SHP77 (cell line): Measurements from ENCODE around the gene TACR2.
A peak's percentile ranks its signal among the peaks of the same experiment; 100 is the strongest.

Source experiments
- DNase-seq, 2 experiments: peaks; one replicate each; lab custom pipeline; 2025; lab: John Stamatoyannopoulos, UW

The TACR2 gene

GRCh38 chr10:69416695-69417094, at the start of gene TACR2:
TSS of gene TACR2 (minus strand) at chr10:69416918. CDS start at chr10:69416323, 595 bp downstream.
- no peak for DNase-seq

GRCh38 chr10:69466158-69466490, 49.4 kb upstream of the TACR2 start:
- no peak for DNase-seq

DNA sequence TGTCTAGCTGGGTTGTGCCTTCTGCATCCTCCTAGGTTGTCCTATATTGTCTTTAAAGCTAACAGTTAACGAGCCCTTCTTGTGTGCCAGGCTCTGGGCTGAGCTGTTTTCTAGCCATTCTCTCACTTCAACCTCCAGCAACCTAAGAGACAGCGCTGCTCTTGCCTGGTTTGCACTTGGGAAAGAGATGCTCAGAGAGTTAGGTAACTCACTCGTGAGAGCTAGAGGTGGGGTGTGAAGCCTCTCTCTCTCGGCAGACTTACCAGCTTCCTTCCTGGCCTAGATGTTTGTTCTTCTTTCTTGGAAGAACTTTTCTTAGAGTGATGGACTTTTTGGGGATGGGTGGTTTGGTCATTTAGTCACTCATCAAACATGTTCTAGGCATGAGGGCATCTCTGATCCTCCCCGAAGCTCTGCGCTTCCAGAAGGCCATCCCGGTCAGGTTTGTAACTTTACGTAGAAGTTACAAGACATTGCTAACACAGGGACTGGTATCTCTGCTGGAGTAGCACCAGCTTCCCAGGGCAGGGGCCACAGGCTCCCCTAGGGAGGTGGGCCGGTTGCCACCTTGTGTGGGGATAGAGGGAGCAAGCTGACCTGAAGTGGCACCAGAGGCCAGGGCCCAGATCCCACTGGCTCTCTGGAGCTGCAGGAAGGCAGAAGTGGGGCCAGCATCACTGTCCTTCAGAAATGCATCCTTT, 48.9 kb upstream of the TACR2 start:
- DNase-seq: no peak

DNA sequence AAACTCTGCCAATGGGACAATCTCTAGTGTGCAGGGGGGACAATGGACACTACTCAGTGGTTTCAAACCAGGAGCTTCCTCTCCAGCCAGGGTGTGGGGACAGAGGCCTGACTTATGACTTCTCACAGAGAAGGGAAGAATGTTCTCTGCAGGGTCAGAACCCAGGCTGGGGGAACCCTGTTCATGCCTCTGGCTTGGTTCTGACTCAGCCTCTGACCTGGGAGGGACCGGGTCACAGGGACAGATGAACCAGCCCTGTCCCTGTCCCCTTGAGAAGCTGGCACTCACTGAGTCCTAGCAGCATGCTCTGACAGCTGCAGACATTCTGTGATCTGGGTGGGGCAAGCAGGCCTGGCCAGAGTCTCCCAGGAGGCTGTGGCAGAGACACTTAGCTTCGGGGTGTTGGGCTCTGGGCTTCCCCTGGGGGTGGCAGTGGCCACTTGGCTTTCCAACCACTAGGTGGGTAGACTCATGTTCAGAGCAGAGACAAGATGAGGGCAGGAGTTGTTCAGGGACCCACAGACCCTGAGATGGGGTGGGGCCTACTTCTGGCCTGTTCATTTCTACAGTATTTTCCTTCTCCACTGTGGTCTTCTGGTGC, 48.2 kb upstream of the TACR2 start:
- no peak for DNase-seq

DNA sequence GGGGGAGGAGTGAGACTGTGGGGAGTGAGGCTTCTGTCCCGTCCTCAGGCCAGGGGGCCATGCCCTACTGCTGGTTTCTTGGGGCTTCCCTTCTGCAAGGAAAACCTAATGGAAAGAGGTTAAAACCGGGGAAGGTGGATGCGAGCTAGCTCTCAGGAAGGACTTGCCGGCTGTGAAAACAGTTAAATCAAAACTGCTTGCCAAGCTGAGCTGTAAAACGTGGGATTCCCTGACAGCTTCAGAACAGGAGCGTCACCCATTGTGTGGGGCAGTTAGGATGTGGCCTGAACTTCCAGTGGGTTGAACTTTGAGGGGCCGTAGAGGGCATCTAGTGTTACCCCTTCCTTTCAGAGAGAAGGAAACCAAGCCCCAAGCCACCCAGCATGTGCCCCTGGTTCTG, 47.7 kb upstream of the TACR2 start:
- DNase-seq: no peak

DNA sequence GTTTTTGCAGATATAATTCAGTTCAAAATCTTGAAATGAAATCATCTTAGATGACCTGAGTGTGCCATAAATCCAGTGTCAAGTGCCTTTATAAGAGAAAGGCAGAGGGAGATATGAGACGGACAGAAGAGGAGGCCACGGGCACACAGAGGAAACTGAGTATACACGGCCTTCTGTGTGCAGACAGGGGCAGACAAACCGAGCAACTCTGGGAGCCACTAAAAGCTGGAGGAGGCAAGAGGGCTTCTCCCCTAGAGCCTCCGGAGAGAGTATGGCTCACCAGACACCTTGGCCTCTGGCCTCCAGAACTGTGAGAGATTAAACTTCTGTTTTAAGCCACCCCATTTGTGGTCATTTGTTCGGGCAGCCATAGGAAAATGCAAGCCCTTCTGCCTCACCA, 47.2 kb upstream of the TACR2 start:
- no peak for DNase-seq

DNA sequence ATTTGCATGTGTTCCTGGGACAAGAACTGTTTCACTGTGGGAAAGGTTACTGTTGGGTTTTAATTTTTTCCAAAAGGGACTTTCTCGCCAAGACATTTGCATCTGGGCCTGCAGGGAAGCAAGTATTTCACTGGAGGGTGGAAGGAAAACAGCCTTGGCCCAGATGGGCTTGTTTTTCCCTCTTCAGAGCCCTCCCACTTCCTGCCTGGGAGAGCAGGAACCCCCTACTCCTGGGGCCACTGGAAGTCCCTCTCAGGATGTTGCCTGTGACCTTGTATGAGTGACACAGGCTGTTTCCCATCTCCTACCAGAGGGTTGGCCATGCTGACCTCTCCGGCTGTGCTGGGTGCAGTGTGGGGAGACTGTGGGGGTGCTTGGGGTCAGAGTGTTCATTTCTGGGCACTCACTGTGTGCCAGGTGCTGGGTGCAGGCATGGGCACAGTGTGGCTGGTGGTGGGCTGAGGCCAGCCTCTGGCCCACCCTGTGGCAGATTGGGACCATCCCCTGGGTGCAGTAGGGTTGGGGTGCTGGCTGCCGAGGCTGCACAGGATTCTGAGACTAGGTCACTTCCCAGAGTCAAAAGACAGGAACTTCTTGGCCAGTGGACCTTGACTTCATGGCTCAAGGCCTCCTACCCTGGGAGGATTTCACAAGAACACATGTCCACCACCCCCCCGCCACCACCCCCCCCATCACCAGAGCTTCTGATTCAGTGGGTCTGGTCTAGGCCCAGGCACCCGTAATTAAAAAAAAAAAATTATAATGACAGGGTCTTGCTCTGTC, 44.7 kb upstream of the TACR2 start:
- no peak for DNase-seq

- no peak for DNase-seq
These were observed 44.0 kb upstream of the TACR2 start for GRCh38 chr10:69460576-69461242.

GRCh38 chr10:69459893-69460575, 43.3 kb upstream of the TACR2 start:
- DNase-seq: no peak

DNA sequence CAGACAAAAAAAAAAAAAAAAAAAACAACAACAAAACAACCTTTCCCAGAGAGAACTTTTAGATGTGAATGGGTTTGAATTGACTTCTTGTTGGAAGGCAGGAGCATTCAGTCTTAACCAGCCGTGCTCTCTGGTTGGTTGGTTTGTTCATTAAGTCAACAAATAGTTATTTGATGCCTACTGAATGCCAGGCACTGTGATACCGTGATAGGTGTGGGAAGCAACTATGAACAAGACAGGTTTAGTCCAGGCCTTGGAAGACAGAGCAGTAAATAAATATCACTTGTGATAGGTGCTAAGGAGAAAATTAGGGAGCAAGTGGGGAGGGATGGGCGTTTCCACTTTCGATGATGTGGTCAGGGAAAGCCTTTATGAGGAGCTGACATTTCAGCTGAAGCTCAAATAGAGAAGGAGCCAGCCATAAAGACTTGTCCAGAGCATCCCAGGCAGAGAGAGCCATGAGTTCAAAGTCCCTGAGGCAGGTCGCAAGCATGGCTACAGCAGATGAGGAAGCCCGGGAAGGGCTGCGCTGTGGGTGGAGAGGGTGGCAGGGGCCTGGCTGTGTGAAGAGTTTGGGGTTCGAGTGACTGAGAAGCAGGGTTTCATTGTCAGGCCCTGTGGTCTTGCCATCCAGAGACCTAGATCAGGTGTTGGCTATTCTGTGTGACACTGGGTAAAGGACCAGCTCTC, 42.5 kb upstream of the TACR2 start:
- no peak for DNase-seq

DNA sequence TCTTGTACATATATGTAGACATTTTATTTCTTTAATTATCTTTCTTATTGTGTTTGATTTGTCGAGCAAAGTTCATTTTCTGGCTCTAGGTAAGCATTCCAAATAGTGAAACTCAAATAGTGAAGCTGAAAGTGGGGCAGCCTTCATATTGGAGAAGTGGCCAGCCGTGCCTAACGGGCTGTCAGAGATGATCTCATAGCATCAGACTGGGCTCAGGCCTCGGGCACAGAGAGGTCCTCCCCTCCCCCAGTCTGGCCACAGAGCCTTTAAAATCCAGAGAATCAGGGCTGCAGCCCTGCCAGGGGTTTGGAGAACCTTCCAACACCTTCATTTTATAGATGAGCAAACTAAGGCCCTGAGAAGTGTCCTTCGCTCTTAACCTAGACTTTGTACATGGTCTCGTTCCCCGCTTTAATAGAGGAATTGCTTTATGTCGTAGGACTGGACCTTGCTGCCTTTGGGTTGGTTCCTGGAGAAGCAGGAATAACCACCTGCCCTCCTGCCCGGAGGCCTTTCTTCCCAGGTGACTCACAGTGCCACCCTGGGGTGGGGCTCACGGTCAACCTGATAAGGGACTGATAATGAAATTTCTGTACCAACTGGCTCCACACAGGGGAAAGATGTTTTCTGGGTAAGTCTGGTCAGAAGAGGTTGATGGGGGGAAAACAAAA, 41.8 kb upstream of the TACR2 start:
- no peak for DNase-seq

DNA sequence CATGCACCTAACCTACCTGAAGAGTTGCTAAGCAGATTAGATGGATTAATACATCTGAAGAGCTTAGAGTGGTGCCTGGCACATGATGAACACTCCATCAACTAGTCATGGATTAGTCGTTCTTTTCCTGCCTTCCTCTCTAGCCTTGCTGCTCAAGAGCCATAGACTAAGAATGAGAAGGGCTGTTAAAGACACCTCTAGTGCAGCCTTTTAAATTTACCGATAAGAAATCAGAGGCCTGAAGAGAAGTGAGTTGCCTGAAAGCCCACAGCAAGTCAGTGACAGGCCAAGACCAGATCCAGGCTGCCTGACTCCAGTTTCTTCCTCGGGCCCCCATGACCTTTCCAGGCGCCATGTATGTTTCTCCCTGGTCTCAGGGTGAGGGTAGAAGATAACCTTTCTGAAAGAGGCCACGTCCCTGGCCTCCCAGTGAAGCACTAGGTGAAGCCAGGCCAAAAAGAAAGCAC, 41.1 kb upstream of the TACR2 start:
- no peak for DNase-seq

- DNase-seq: no peak
These were observed 40.4 kb upstream of the TACR2 start for GRCh38 chr10:69456880-69457693.

DNA sequence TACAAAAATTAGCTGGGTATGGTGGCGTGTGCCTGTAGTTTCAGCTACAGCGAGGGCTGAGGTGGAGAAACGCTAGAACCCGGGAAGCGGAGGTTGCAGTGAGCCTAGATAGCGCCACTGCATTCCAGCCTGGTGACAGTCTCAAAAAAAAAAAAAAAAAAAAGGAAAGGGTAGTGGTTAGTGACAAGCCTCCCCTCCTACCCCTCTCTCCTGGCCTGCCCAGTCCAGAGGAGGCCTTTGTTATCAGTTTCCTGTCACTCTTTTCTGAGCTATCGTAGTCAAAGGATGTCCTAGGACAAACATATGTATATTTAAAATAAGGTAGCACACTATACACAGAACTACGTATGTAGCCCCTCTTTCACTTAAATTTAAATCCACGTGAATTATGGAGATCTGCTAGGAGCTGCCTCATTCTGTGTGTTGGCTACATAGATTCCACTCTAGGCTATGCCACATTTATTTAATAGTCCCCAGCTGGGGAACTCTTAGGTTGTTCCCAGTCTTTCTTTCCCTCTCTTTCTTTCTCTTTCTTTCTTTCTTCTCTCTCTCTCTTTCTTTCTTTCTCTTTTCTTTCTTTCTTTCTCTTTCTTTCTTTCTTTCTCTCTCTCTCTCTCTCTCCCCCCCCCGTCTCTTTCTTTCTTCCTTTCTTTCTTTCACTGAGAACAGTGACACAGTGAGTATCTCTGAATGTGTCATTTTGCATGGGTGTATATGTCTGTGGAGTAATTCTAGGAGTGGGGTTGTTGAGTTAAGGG, 38.5 kb upstream of the TACR2 start:
- DNase-seq: no peak

- DNase-seq: no peak
These were observed 37.1 kb upstream of the TACR2 start for GRCh38 chr10:69453795-69454194.

DNA sequence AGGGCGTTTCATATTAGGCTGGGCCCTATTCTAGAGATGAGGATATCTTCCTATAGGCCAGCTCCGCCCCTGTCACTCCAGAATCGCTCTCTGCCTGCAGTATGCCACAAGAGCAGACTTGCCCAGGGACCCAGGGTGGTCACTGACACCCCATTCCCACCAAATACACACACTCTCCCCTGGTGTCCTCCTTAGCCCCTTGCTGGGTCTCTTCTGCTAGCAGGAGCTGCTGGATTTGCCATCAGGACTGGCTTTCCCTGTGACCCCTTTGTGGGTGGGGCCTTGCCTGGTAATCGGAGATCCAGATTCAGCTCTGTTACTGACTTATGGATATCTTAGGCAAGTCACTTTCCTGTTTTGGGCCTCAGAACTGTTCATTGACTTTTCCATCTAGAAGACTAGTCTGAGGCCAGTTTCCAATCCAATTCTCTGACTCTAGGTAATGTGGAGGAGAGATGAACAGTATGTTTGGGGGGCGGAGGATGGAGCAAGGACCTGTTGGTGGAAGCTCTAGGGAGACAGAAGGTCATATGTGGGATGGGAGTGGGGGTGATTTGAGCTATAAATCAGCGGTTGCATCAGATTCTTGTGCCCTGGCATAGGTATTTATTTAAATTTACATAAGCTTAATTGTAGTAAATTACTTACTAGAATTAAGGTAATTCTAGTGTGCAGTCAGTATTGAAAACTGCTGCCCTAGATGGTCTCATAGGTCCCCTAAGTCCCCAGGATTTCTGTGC, 36.1 kb upstream of the TACR2 start:
- no peak for DNase-seq

- no peak for DNase-seq
These were observed 35.1 kb upstream of the TACR2 start for GRCh38 chr10:69451784-69452251.

DNA sequence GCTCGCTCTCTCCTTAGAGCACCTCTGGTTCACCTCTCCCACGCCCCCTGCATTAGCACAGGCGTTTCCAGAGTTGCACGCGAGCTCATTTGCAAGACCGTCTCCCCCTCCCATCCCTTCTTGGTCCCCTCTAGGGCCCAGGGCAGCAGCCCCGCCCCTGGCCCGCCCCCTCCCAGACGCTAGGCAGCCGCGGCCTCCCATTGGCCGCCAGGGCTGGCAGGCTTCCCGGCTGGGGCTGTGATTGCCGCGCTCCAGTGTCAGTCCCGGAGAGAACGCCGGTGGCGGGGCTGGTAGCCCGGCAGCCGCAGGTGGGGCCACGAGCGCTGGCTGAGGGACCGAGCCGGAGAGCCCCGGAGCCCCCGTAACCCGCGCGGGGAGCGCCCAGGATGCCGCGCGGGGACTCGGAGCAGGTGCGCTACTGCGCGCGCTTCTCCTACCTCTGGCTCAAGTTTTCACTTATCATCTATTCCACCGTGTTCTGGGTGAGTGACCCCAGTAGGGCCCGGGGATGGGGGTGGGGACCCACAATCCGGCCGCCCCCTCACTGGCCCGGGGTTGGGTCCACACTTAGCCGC, 34.6 kb upstream of the TACR2 start, which contains the start of gene TSPAN15:
TSPAN15 (plus strand) TSS at position 257 of the 575 bp plus-strand sequence; CDS start at position 387, 130 bp downstream.
- DNase-seq: peak; percentile 67 to 76
